SK-N-SH (cell line): ENCODE data around the gene RBX1. TPM values are rescaled to one million over a fixed set of nuclear protein-coding genes. Genes with fewer than 3 reads are reported as not detected.

Source experiments
- CTCF ChIA-PET: fragments of 300-600, 350-600 bp; formaldehyde crosslinking; extraction: SDS; loops from one replicate; lab custom pipeline; 2021; lab: Yijun Ruan, JAX
- POLR2A ChIA-PET: fragments of 350-600 bp; sonication (Branson Sonifier 250); formaldehyde crosslinking; extraction: SDS; loops from one replicate; lab custom pipeline; 2020; ENCODE audit warnings: antibody characterized with exemption, inconsistent platforms; lab: Yijun Ruan, JAX
- DNase-seq: peaks from one replicate; pipeline ENCODE4 v3.0.0; 2012
- H2AFZ ChIP-seq: fragments of 200-600 bp; sonication (generic); 2 replicates; pipeline ENCODE4 v1.8.1; 2016; ENCODE audit warnings: antibody characterized with exemption, mild to moderate bottlenecking, low read depth
- H3F3A ChIP-seq: fragments of 200-600 bp; sonication (generic); replicated peaks from 2 replicates; pipeline ENCODE3; 2016; ENCODE audit warnings: antibody characterized with exemption, mild to moderate bottlenecking; ENCODE audit not compliant: insufficient read depth
- H3K27ac ChIP-seq, 2 experiments: fragments of 200-500 bp in 1 of 2; fragments of 200-600 bp in 1 of 2; sonication (Bioruptor generic) in 1 of 2; sonication (generic), shearing (Covaris generic) in 1 of 2; 2 replicates each; pipeline versions ENCODE4 v1.5.1 to v1.6.1; 2014 to 2016; ENCODE audit warnings: low read depth in 2 of 2, inconsistent platforms in 1 of 2, low read length in 1 of 2, mild to moderate bottlenecking in 1 of 2, mixed read lengths in 1 of 2
- H3K27me3 ChIP-seq: fragments of 200-600 bp; sonication (generic), shearing (Covaris generic); 2 replicates; pipeline ENCODE4 v1.6.1; 2016; ENCODE audit warnings: mixed run types; ENCODE audit not compliant: insufficient read depth
- H3K36me3 ChIP-seq, 2 experiments: fragments of 200-500 bp in 1 of 2; fragments of 200-600 bp in 1 of 2; sonication (Bioruptor generic) in 1 of 2; sonication (generic) in 1 of 2; replicated peaks in 1 of 2; 2 replicates each; pipeline versions ENCODE3 to v1.5.1; 2014 to 2016; ENCODE audit warnings: low read length in 1 of 2, mild to moderate bottlenecking in 1 of 2; ENCODE audit not compliant: insufficient read depth in 2 of 2, control insufficient read depth in 1 of 2
- H3K4me1 ChIP-seq, 2 experiments: fragments of 200-500 bp in 1 of 2; fragments of 200-600 bp in 1 of 2; sonication (Bioruptor generic) in 1 of 2; sonication (generic), shearing (Covaris generic) in 1 of 2; 2 replicates each; pipeline versions ENCODE4 v1.5.1 to v1.6.1; 2014 to 2016; ENCODE audit warnings: low read depth in 1 of 2, low read length in 1 of 2, mixed run types in 1 of 2; ENCODE audit not compliant: insufficient read depth in 2 of 2, control insufficient read depth in 1 of 2
- H3K4me2 ChIP-seq: fragments of 200-600 bp; sonication (generic), shearing (Covaris generic); 2 replicates; pipeline ENCODE4 v1.6.1; 2017; ENCODE audit warnings: mixed run types
- H3K4me3 ChIP-seq, 2 experiments: fragments of 200-500 bp in 1 of 2; fragments of 200-600 bp in 1 of 2; sonication (Bioruptor generic) in 1 of 2; sonication (generic), shearing (Covaris generic) in 1 of 2; 2 replicates each; pipeline versions ENCODE4 v1.5.1 to v1.8.1; 2014 to 2016; ENCODE audit warnings: low read depth in 2 of 2, inconsistent platforms in 1 of 2, low read length in 1 of 2, mild to moderate bottlenecking in 1 of 2, mixed read lengths in 1 of 2, moderate library complexity in 1 of 2
- H3K79me2 ChIP-seq: fragments of 200-600 bp; sonication (generic); 2 replicates; pipeline ENCODE4 v1.8.1; 2017; ENCODE audit warnings: mild to moderate bottlenecking; ENCODE audit not compliant: insufficient read depth
- H3K9ac ChIP-seq: fragments of 200-600 bp; sonication (generic); 2 replicates; pipeline ENCODE4 v1.6.1; 2017; ENCODE audit warnings: mixed run types
- H3K9me2 ChIP-seq: fragments of 200-600 bp; sonication (generic); 2 replicates; pipeline ENCODE4 v1.6.1; 2017; ENCODE audit warnings: mixed run types
- H3K9me3 ChIP-seq: fragments of 200-600 bp; sonication (generic); 2 replicates; pipeline ENCODE4 v1.6.1; 2017; ENCODE audit warnings: mixed run types, mild to moderate bottlenecking, moderate library complexity
- H4K20me1 ChIP-seq: fragments of 200-600 bp; sonication (generic); 2 replicates; pipeline ENCODE4 v1.6.1; 2017; ENCODE audit warnings: mild to moderate bottlenecking, mixed run types; ENCODE audit not compliant: insufficient read depth
- ELF1 ChIP-seq: IDR thresholded peaks from 2 replicates; pipeline ENCODE4 v1.4.0; 2012
- FOSL2 ChIP-seq: IDR thresholded peaks from 2 replicates; pipeline ENCODE4 v1.4.0; 2012; ENCODE audit warnings: low read depth, mild to moderate bottlenecking, moderate library complexity, borderline replicate concordance
- FOXM1 ChIP-seq: IDR thresholded peaks from 2 replicates; pipeline ENCODE4 v1.4.0; 2012; ENCODE audit warnings: low read depth, mild to moderate bottlenecking
- GATA2 ChIP-seq: sonication (generic); formaldehyde crosslinking; IDR thresholded peaks from 2 replicates; pipeline ENCODE4 v1.5.0; 2020; ENCODE audit warnings: mild to moderate bottlenecking, missing genetic modification reagents
- IRF3 ChIP-seq: fragments of 150-350 bp; IDR thresholded peaks from 2 replicates; pipeline ENCODE4 v1.6.1; 2016; ENCODE audit warnings: mild to moderate bottlenecking, low read depth, low read length
- JUND ChIP-seq: IDR thresholded peaks from 2 replicates; pipeline ENCODE4 v1.4.0; 2012
- MEF2A ChIP-seq: IDR thresholded peaks from 2 replicates; pipeline ENCODE4 v1.4.0; 2012; ENCODE audit warnings: low read depth, borderline replicate concordance
- MXI1 ChIP-seq: IDR thresholded peaks from 2 replicates; pipeline ENCODE4 v1.6.1; 2012; ENCODE audit warnings: mild to moderate bottlenecking, low read depth, low read length, improper control_type of control experiment
- NFIC ChIP-seq: IDR thresholded peaks from 2 replicates; pipeline ENCODE4 v1.4.0; 2012; ENCODE audit warnings: borderline replicate concordance
- NRF1 ChIP-seq: IDR thresholded peaks from 2 replicates; pipeline ENCODE4 v1.6.1; 2012; ENCODE audit warnings: low read depth, mild to moderate bottlenecking, low read length
- PBX3 ChIP-seq: IDR thresholded peaks from 2 replicates; pipeline ENCODE4; 2012
- POLR2AphosphoS5 ChIP-seq: IDR thresholded peaks from 2 replicates; pipeline ENCODE4 v1.6.1; 2012; ENCODE audit warnings: low read depth, low read length
- RCOR1 ChIP-seq: fragments of 150-350 bp; IDR thresholded peaks from 2 replicates; pipeline ENCODE4 v1.6.1; 2017; ENCODE audit warnings: antibody characterized with exemption, low read length
- REST ChIP-seq: IDR thresholded peaks from 2 replicates; pipeline ENCODE4 v1.6.1; 2012; ENCODE audit warnings: mild to moderate bottlenecking, low read depth, low read length, moderate library complexity
- RFX5 ChIP-seq: IDR thresholded peaks from 2 replicates; pipeline ENCODE4 v1.6.1; 2012; ENCODE audit warnings: mild to moderate bottlenecking, improper control_type of control experiment, low read length
- SIN3A ChIP-seq: IDR thresholded peaks from 2 replicates; pipeline ENCODE4 v1.6.1; 2012; ENCODE audit warnings: low read depth, mild to moderate bottlenecking, low read length, moderate library complexity, borderline replicate concordance
- TAF1 ChIP-seq: IDR thresholded peaks from 2 replicates; pipeline ENCODE4 v1.6.1; 2012; ENCODE audit warnings: low read depth, mild to moderate bottlenecking, low read length, moderate library complexity, borderline replicate concordance
- TEAD4 ChIP-seq: IDR thresholded peaks from 2 replicates; pipeline ENCODE4 v1.4.0; 2012; ENCODE audit warnings: mild to moderate bottlenecking, borderline replicate concordance; ENCODE audit not compliant: insufficient read depth
- USF1 ChIP-seq: IDR thresholded peaks from 2 replicates; pipeline ENCODE4 v1.4.0; 2012; ENCODE audit warnings: low read depth, borderline replicate concordance
- USF2 ChIP-seq: fragments of 150-350 bp; IDR thresholded peaks from 2 replicates; pipeline ENCODE4 v1.6.1; 2017; ENCODE audit warnings: antibody characterized with exemption, low read length, low read depth, borderline replicate concordance
- YY1 ChIP-seq: IDR thresholded peaks from 2 replicates; pipeline ENCODE4 v1.4.0; 2012; ENCODE audit warnings: low read depth, mild to moderate bottlenecking
- ZBTB33 ChIP-seq: IDR thresholded peaks from 2 replicates; pipeline ENCODE4 v1.4.0; 2012; ENCODE audit warnings: low read depth, borderline replicate concordance
- WGBS: methylation state at CpG from one replicate; pipeline ENCODE4 v1.1.6; 2017; ENCODE audit warnings: low lambda C conversion rate; 5-methylcytosine and 5-hydroxymethylcytosine counted together
- polyA plus RNA-seq, 3 experiments: library from polyadenylated mRNA; depleted of rRNA; stranded (reverse); fragments of >200 nt; gene quantifications; 2 replicates each; pipeline ENCODE4 v1.2.3, GENCODE V29; 2012

RBX1 gene
- 51.2 and 53.7 TPM in 2 replicates for polyA plus RNA-seq (2012; rRNA removed)
- polyA plus RNA-seq (2012; cell fraction: cytosol; rRNA removed), result 51.7 and 58.6 TPM in 2 replicates
- polyA plus RNA-seq (2012; cell fraction: nucleus; rRNA removed), result 27.8 and 29.2 TPM in 2 replicates

- DNase-seq, result peak; percentile 92
- Histone ChIP-seq H3K27me3 (no peaks in the 10 kb centered on the region), H2AFZ (peak within 1 kb of the TSS; percentile 70), H4K20me1 (no peaks in the 10 kb centered on the region), H3K4me2 (peak within 1 kb of the TSS; percentile 87), H3K27ac (peak within 1 kb of the TSS; percentile 81 to 86), H3K4me1 (no peaks in the 10 kb centered on the region; a peak in 2 of 4 replicates), H3K36me3 (peaks cover 0 to 5% of the 10 kb centered on the region in 2 experiments), H3K9ac (peak within 1 kb of the TSS; percentile 87), H3K9me3 (no peaks in the 10 kb centered on the region), H3K4me3 (peak within 1 kb of the TSS; percentile 60 to 72), H3K9me2 (no peaks in the 10 kb centered on the region), H3K79me2 (peaks cover 44% of the 10 kb centered on the region), H3F3A (peaks cover 3% of the 10 kb centered on the region)
- ChIA-PET CTCF (interaction anchor here (2.2 kb wide), 1 partner anchor 28 kb away, joined by 6 read pairs; no protein-coding TSS in a partner anchor), POLR2A (interaction anchor here (0.6 to 1.8 kb wide), 4 partner anchors 9 to 660 kb away, joined by 3 to 16 read pairs (median 4); partner anchors contain the start of gene EP300)
- WGBS, result 0% methylated on average over 9 of the region's 86 CpGs
- TF ChIP-seq ZBTB33, result no peak
- no peak for TF ChIP-seq NFIC
- peak; percentile 75 for TF ChIP-seq TAF1
- peak; percentile 92 for TF ChIP-seq YY1
- no peak for TF ChIP-seq FOSL2
- TF ChIP-seq IRF3, result peak; percentile 47; the same call in 1 of the 2 replicates
- TF ChIP-seq FOXM1, result no peak
- no peak for TF ChIP-seq GATA2 (CRISPR knock-in tag)
- no peak for TF ChIP-seq ELF1
- TF ChIP-seq REST, result peak; percentile 3; the same call in 1 of the 2 replicates
- TF ChIP-seq USF2, result peak; percentile 30; the same call in 1 of the 2 replicates
- TF ChIP-seq NRF1, result peak; percentile 68
- peak; percentile 82; the same call in 1 of the 2 replicates for TF ChIP-seq USF1
- no peak for TF ChIP-seq RCOR1
- 0 out of 2 replicates have a peak, but pooled peaks have one; percentile 13 for TF ChIP-seq SIN3A
- TF ChIP-seq TEAD4, result no peak
- TF ChIP-seq JUND, result no peak
- peak; percentile 24; the same call in 1 of the 2 replicates for TF ChIP-seq MXI1
- no peak for TF ChIP-seq RFX5
- peak; percentile 52; the same call in 1 of the 2 replicates for TF ChIP-seq POLR2AphosphoS5
- TF ChIP-seq MEF2A, result no peak
- TF ChIP-seq PBX3, result peak; percentile 97
These were observed at the start of gene RBX1 for GRCh38 chr22:40950962-40951794. TSS of gene RBX1 (plus strand) at chr22:40951378. CDS start at chr22:40951399, 21 bp downstream.
